DMS53 (cell line): ENCODE data around the gene FUT1.
"Not testable (repeated sequence)": the region's sequence is repeated elsewhere in the genome, so short reads cannot be mapped to it uniquely, and the experiment has no call there.

Experiments used
- DNase-seq: peaks from one replicate; lab custom pipeline; 2025; lab: John Stamatoyannopoulos, UW

FUT1 gene

GRCh38 chr19:48768994-48769713 lies 16.7 kb upstream of the FUT1 start:
- DNase-seq: no peak

- not testable (repeated sequence) for DNase-seq
Measured at GRCh38 chr19:48768171-48768753, 15.8 kb upstream of the FUT1 start.

- DNase-seq: not testable (repeated sequence)
Measured at GRCh38 chr19:48765816-48766215, 13.4 kb upstream of the FUT1 start.

GRCh38 chr19:48760504-48761205 lies 8.2 kb upstream of the FUT1 start:
- no peak for DNase-seq

GRCh38 chr19:48757741-48758144 lies 5.3 kb upstream of the FUT1 start:
- DNase-seq: no peak

GRCh38 chr19:48757089-48757675 lies 4.7 kb upstream of the FUT1 start:
- DNase-seq: no peak

- no peak for DNase-seq
Measured at GRCh38 chr19:48756686-48757085, 4.2 kb upstream of the FUT1 start.

- DNase-seq: no peak
Measured at GRCh38 chr19:48756212-48756611, 3.8 kb upstream of the FUT1 start.

- no peak for DNase-seq
Measured at GRCh38 chr19:48755787-48756186, 3.3 kb upstream of the FUT1 start.

- peak; percentile 71 for DNase-seq
Measured at GRCh38 chr19:48755084-48755641, 2.7 kb upstream of the FUT1 start, which contains the start of gene FGF21. TSS of gene FGF21 (plus strand) at chr19:48755524. CDS start at chr19:48756237, 713 bp downstream.

- peak; percentile 69 for DNase-seq
Measured at GRCh38 chr19:48751845-48752495, 471 bp downstream of the FUT1 start.

- DNase-seq: no peak
Measured at GRCh38 chr19:48750771-48751504, 1.5 kb downstream of the FUT1 start.

- DNase-seq: no peak
Measured at GRCh38 chr19:48750351-48750750, 2.1 kb downstream of the FUT1 start.

GRCh38 chr19:48749571-48750198 lies 2.8 kb downstream of the FUT1 start:
- DNase-seq: no peak

GRCh38 chr19:48746738-48747575 lies 5.5 kb downstream of the FUT1 start, which contains the start of gene IZUMO1:
TSS of gene IZUMO1 (minus strand) at chr19:48746909. CDS start at chr19:48745859, 1,050 bp downstream.
- DNase-seq: peak; percentile 78

- no peak for DNase-seq
Measured at GRCh38 chr19:48746110-48746509, 6.3 kb downstream of the FUT1 start.

- peak; percentile 91 for DNase-seq
Measured at GRCh38 chr19:48745208-48745995, 7.0 kb downstream of the FUT1 start.

- no peak for DNase-seq
Measured at GRCh38 chr19:48742096-48742495, 10.3 kb downstream of the FUT1 start.
